Small intestine (tissue), 7 donors: ENCODE measurements around the gene KLHL42. TPM values are rescaled to one million over a fixed set of nuclear protein-coding genes. Genes with fewer than 3 reads are reported as not detected.

Experiments
- DNase-seq, 2 donors: peaks; one replicate each; pipeline versions ENCODE4 v3.0.0 to v3.0.0-alpha.2; 2013
- FAIRE-seq: peaks from 2 replicates; lab custom pipeline; 2012; peaks lifted over from hg19 to GRCh38; lab: Jason Lieb, UNC
- H3K27ac ChIP-seq, 3 donors: one replicate each; pipeline ENCODE4 v1.5.1; 2013; ENCODE audit warnings: low read length in 2 of 3, mild to moderate bottlenecking in 2 of 3, control low read depth in 1 of 3, inconsistent platforms in 1 of 3, low read depth in 1 of 3, moderate library complexity in 1 of 3
- H3K27me3 ChIP-seq, 3 donors: one replicate each; pipeline ENCODE4 v1.6.1; 2013; ENCODE audit warnings: low read length in 3 of 3, inconsistent platforms in 1 of 3; ENCODE audit not compliant: control insufficient read depth in 3 of 3, insufficient read depth in 3 of 3
- H3K36me3 ChIP-seq, 3 donors: one replicate each; pipeline ENCODE4 v1.6.1; 2013; ENCODE audit warnings: low read length in 3 of 3, inconsistent platforms in 1 of 3, low read depth in 1 of 3, mild to moderate bottlenecking in 1 of 3, moderate library complexity in 1 of 3; ENCODE audit not compliant: control insufficient read depth in 3 of 3, insufficient read depth in 2 of 3
- H3K4me1 ChIP-seq, 3 donors: one replicate each; pipeline ENCODE4 v1.6.1; 2013; ENCODE audit warnings: low read length in 2 of 3, inconsistent platforms in 1 of 3, low read depth in 1 of 3, mild to moderate bottlenecking in 1 of 3, moderate library complexity in 1 of 3; ENCODE audit not compliant: control insufficient read depth in 3 of 3, insufficient read depth in 2 of 3
- H3K4me3 ChIP-seq, 3 donors: one replicate each; pipeline ENCODE4 v1.5.1; 2013; ENCODE audit warnings: low read length in 3 of 3, control low read depth in 1 of 3, inconsistent platforms in 1 of 3, low read depth in 1 of 3, mild to moderate bottlenecking in 1 of 3, moderate library complexity in 1 of 3
- H3K9me3 ChIP-seq, 2 donors: one replicate each; pipeline ENCODE4 v1.6.1; 2013; ENCODE audit warnings: low read depth in 1 of 2, low read length in 1 of 2; ENCODE audit not compliant: control insufficient read depth in 2 of 2, insufficient read depth in 1 of 2
- WGBS, 3 donors: extraction: QIAGEN DNeasy Blood & Tissue Kit; methylation state at CpG; one replicate each; pipeline ENCODE4 v1.1.7; 2013; 5-methylcytosine and 5-hydroxymethylcytosine counted together
- polyA plus RNA-seq, 4 donors: library from polyadenylated mRNA; stranded (reverse) in 3 of 4; unstranded in 1 of 4; fragments of 200-250 nt in 3 of 4; fragments of 120-200 nt in 1 of 4; gene quantifications; one replicate each; pipeline versions ENCODE4 v1.2.1 to v1.2.3, GENCODE V29; 2013
- donor health status: healthy with polysubstance abuse.
- donor health status: control.
- donor health status: control.
- donor health status: Bipolar disorder and iron deficiency.
- donor health status: healthy.

Gene KLHL42
- polyA plus RNA-seq, 4 donors = 2.2 to 16.6 (median 4.6) TPM

DNA sequence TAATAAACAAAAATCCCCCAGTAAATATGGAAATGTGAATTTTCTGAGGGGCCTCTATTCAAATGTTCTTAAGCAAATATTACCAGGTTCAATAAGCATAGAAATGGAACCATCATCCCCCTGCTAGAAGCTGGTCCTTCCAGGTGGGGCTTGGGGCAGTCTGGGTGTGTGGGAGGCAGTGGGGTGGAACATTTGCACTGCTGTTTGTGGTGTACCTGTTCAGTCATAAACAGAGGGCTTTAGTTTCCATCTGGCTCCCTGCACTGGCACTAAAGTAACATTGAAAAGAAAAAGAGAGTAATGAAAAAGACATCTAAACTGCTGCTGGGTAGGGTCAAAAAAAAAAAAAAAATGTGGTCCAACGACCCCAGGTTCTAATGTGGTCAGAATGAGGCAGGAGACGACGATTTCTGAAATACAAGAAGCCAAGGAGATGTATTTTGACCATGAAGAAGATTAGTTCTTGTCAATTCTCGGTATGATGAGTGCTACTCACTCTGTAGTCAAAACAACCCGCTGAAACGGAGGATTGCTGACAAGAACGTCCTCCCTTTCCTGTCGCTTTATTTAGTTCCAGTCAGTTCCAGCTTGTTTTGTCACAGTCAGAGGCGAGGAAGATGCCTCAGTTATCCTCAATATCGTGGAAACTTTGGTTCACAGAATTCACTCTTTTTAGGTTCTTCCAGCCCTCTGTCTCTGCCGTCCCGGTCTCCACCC is 44.3 kb downstream of the KLHL42 start:
- 58 to 77% (median 61%) methylated on average over 12 of the region's 12 CpGs for WGBS, 3 donors
- Histone ChIP-seq H3K9me3 (no peaks in the 10 kb centered on the region), H3K36me3 (no peaks in the 10 kb centered on the region), H3K4me3 (no peak overlapping the region), H3K27me3 (no peaks in the 10 kb centered on the region), H3K27ac (no peak overlapping the region), H3K4me1 (peaks cover 0 to 14% (median 0%) of the 10 kb centered on the region in 3 donors)
- FAIRE-seq (no peak), DNase-seq (no peak)

DNA sequence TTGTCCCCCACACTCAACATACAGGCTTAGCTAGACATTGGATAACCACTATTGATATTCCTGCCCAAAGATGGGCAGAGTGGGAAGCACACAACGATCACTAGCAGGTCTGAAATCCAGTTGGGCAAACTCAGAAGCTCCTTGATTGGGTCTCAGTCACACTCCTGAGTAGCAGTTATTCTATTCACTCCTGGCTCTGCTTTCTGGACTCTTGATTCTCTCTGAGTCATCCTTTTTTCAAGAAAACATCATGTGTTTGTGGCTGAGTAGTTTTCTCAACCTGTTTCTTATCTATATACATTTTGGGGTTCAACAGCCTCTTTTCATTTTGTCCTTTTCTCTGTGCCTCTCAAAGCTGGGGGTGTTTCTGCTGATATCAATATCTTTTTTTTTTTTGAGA is 46.0 kb downstream of the KLHL42 start:
- no peaks in the 10 kb centered on the region for H3K36me3 ChIP-seq
- DNase-seq = no peak
- FAIRE-seq = no peak
- H3K4me3 ChIP-seq = no peak overlapping the region
- no peak overlapping the region for H3K27ac ChIP-seq
- no peaks in the 10 kb centered on the region for H3K27me3 ChIP-seq
- WGBS, 3 donors = 75 to 88% (median 84%) methylated on average over 1 of the region's 1 CpG
- peaks cover 0 to 9% (median 0%) of the 10 kb centered on the region in 3 donors for H3K4me1 ChIP-seq
- H3K9me3 ChIP-seq = no peaks in the 10 kb centered on the region

DNA sequence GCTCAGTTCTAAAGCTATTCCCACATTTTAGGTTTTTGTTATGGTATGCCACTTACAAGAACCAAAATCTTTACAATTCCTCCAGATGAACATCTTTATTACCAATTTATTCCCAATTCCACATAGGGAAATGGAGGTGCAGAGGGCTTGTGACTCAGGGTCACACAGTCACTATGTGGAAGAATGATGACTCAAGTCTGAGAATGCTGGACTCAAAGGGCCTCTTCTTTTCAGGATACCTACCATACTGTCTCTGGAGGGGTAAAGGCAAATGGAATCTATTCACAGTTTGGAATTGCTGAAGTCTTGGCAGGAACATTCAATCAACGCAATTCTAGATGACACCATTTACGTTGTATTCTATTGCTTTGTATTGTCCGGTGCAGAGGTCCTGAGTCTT is 48.2 kb downstream of the KLHL42 start:
- DNase-seq = no peak
- Histone ChIP-seq H3K27me3 (no peaks in the 10 kb centered on the region), H3K4me1 (no peaks in the 10 kb centered on the region), H3K4me3 (no peak overlapping the region), H3K36me3 (no peaks in the 10 kb centered on the region), H3K9me3 (no peaks in the 10 kb centered on the region), H3K27ac (no peak overlapping the region)
- WGBS, 3 donors = 95 to 98% (median 98%) methylated on average over 3 of the region's 3 CpGs
- no peak for FAIRE-seq

DNA sequence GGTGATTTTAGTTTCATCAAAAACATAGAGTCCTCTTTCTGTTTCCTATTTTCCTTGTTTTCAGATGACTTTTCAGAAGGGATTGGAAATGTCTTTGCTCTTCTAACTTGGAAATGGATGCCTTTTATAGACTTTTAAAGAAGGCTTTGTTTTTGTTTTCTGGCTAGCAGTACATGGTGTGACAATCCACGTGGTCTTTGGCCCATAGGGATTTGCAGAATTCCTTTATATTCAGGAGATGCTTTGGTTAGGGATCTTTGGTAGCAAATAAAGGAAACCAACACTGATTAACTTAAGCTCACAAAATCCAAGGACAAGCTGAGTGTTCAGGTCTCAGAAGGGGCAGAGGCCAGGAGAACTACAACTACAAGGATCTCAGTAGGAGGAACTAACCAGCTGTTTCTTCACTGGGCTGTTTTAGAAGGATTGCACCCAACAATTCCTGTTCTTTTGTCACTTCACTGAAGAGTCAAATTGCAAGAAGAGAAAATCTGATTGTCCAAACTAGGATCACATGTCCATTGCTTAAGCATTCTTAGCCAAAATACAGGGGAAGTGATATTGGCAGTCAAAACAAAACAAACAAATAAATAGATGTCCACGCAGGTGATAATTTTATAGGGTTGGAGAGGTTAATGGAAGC is 58.6 kb downstream of the KLHL42 start:
- H3K27ac ChIP-seq = no peak overlapping the region
- H3K9me3 ChIP-seq = peaks cover 0 to 5% of the 10 kb centered on the region in 2 donors
- H3K4me1 ChIP-seq = peaks cover 0 to 10% (median 2%) of the 10 kb centered on the region in 3 donors
- 72 to 79% (median 74%) methylated on average over 2 of the region's 2 CpGs for WGBS, 3 donors
- DNase-seq (no peak), FAIRE-seq (no peak)
- H3K4me3 ChIP-seq = no peak overlapping the region
- no peaks in the 10 kb centered on the region for H3K36me3 ChIP-seq
- no peaks in the 10 kb centered on the region for H3K27me3 ChIP-seq

DNA sequence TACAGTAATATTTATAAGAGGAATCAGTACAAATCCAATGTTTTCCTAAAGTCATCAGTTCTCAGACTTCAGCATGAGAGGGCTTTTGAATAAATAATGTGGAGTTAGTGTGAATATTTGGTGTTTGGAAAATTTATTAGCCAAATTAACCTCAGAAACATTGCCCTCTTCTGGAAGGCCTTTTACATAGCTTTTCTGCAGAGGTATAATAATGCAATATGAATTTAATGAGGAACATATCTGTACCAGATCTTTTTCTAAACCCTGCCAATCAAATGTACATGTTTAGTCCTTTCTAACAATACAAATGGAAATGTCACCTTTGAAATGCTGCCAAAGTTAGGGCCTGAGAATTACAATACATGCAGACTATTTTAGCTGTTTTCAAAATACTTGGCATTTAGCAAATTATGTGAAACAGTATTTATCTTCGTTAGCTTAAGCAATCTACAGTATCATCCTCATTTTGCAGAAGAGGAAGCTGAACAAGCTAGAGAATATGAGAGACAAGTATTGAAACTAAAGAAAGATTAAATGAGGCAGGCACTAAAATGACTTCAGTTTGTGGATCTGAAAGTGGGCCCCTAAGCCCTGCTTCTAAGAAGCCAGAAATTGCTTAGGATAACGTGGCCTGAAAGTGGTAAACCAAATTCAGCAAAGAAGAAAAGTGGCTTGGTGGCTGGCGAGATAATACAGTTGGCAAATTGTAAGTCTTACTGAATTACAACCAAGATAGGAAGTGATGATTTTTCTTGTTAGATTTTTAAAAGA is 60.4 kb downstream of the KLHL42 start:
- Histone ChIP-seq H3K9me3 (no peaks in the 10 kb centered on the region), H3K27ac (no peak overlapping the region), H3K4me1 (peaks cover 0 to 10% (median 5%) of the 10 kb centered on the region in 3 donors), H3K4me3 (no peak overlapping the region), H3K27me3 (no peaks in the 10 kb centered on the region), H3K36me3 (no peaks in the 10 kb centered on the region)
- WGBS, 3 donors = 56 to 65% (median 63%) methylated on average over 3 of the region's 3 CpGs
- DNase-seq = no peak
- FAIRE-seq = no peak

DNA sequence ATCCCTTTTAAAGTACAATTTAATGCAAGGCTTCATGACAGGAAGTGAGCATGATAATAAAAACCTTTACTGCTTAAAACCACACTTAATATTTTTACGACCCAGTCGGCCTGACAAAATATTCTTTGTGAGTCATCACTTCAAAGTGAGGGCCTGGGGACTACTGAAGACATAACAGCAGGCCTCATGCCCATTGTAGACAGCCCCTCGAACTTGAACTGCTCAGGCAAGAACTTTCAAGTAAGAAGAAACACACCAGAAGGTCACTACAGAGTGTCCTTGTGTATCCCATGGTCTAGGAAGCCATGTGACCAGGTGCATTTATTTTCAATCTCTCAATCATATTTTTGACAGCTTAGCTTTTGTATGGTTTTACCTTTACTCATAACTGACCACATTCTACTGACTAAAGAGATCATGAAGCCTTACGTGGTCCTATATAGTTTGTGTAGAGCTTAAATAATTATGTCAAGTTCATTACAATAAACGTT is 61.4 kb downstream of the KLHL42 start:
- Histone ChIP-seq H3K9me3 (no peaks in the 10 kb centered on the region), H3K27ac (peak overlapping the region in 1 of 3 donors; percentile 9), H3K4me3 (no peak overlapping the region), H3K27me3 (no peaks in the 10 kb centered on the region), H3K36me3 (no peaks in the 10 kb centered on the region), H3K4me1 (peaks cover 0 to 10% (median 5%) of the 10 kb centered on the region in 3 donors)
- peak in 1 of 2 donors; percentile 59 for DNase-seq
- no peak for FAIRE-seq
- 23 to 50% (median 24%) methylated on average over 5 of the region's 5 CpGs for WGBS, 3 donors

DNA sequence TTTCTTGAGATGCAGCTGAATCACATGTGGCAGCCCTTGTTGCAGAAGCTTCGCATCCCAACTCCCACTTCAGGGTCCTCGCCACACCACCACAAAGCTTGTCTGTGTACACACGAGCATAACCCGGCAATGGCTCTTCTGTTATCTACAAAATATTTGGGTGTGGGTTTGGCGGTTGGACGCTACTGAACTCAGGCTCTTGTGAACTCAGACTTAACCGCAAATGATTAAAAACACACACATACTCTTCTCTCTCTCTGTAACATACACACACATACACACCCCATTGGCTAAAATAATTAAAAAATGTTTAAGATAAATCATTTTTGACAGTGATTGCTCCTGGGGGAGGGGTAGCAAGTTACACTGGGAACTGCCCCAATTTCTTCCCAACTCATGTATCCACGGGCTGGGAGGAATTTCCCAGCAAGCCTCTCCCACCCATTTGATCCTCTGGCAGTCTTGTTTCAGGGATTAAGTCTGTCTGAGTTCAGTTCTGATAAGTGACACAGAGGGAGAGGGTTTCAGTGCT is 63.7 kb downstream of the KLHL42 start:
- Histone ChIP-seq H3K36me3 (no peaks in the 10 kb centered on the region), H3K9me3 (no peaks in the 10 kb centered on the region), H3K4me1 (peaks cover 0 to 10% (median 5%) of the 10 kb centered on the region in 3 donors), H3K27me3 (no peaks in the 10 kb centered on the region), H3K4me3 (no peak overlapping the region), H3K27ac (no peak overlapping the region)
- WGBS, 3 donors = 26 to 38% (median 35%) methylated on average over 8 of the region's 8 CpGs
- no peak for FAIRE-seq
- DNase-seq = peak in 1 of 2 donors; percentile 16
